GM19351 (cell line): ENCODE data around the gene ATXN7L1.
"Not testable (repeated sequence)": the region's sequence is repeated elsewhere in the genome, so short reads cannot be mapped to it uniquely, and the experiment has no call there.

ENCODE experiments used
- ATAC-seq: cut with Tn5 transposase; IDR thresholded peaks from one replicate; pipeline ENCODE4 v1.9.1; 2021; ENCODE audit warnings: mild to moderate bottlenecking, moderate library complexity; ENCODE audit not compliant: unreplicated experiment

ATXN7L1 gene

DNA sequence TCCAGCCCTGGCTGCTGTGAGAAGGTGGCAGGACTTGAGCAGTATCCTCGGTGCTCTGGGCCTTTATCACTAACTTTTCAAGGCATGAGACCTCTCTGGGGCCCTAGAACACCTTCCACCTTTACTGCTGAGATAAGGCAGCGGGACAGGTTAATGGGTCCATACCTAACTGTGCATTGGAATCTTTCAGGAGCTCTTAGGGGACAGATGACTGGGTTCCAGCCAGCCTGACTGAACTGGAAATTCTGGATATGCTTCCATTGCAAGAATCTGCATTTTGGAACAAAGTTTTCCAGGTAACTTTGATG, 73.0 kb downstream of the ATXN7L1 start:
- no peak for ATAC-seq

DNA sequence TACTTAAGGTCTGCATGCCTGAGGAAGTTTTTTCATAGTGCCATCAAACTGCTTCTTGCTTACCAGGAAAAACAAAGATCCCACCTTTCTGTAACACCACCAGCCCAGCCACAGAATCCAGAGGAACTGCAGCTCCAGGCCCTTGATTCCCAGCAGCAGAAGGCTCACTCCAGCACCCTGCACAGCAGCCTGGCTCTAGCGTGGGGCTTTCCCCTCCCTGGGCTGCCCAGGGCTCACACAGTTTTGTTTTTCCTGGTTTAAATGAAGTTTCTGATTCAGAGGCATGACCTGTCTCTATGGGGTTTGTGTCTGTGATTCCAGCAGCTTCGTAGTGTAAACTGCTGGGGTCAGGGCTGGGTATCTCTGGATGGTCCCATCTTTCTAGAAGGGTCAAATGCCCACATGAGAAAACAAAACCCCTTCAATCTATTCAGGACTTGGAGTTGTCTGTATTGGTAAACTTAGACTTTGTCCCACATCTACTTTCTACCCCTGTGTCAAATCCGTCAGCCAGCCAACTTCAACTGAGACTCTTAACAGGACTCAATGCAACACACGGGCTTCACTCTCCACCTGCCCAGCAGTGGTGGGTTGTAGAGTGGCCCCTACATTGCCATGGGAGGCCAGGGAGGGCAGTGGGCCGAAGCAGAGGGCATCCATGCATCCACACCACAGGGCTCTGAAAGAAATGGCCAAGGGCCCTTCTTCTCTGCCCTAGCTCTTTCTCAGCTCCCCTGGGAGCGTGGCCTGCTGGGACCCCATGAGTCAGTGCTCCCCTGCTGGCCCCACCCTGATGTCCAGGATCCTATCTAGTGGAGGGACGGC, 73.6 kb downstream of the ATXN7L1 start:
- no peak for ATAC-seq

DNA sequence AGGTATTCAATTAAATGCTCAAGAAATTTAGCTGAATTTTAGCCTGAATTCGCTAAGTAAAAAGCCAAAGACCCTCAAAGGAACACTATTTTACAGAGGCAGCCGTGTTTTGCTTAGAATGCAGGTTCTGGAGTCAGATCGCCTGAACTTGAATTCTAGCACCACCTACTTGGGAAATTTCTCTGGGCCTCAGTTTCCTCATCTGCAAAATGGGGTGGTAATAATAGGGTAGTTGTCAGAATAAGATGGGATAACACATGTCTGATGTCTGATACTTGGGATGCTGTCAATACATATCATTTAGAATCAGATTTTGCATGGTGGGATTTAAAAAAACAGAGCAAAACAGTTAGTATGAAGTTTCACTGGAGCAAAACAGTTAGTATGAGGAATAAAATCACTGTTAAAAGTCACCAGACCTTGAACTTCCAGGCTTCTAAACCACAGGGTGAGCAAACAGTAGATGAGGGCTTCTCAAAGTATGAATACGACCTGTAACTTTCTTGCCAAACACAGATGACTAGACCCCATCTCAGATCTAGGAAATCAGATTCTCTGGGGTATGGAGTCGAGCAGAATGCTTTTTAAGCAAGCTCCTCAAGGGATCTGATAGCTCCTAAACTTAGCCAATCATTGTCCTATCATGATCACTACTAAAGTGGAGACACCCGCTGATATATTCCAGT, 75.4 kb downstream of the ATXN7L1 start:
- ATAC-seq = no peak

DNA sequence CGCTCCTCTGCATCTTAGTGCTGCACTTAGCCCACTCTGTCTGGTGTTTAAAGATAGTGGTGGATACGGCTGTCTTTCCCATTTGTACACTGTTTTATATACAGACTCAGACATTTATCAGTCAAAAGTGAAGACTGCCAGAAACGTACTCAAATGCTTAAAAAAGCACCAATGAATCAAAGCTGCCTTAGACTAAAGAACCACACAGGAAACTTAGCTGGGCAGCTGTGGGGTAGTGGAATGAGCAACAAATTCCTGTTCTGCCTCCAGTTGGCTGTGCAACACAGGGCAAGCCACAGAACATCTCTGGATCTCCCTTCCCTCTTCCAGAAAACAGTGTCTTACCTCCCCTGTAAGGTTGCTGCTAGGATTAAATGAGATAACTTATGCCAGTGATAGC, 76.0 kb downstream of the ATXN7L1 start:
- ATAC-seq = no peak

DNA sequence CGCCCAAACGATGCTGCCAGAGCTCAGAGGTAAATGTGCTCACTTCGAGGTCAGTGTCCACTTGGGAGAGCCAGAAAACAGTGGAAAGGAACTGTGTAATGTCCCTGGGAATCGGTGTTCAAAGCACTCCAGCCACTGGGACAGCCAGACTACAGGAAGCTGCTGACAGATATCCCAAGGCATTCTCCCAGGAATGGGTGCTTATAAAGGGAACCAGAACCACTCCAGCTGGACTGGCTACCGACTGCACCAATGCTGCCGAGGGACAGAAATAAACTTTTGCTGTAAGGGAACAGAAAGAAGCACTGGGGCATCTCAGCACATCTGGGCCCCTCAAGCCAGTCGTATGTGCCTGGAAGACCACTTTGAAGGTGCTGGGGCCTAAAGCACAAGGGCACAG, 76.7 kb downstream of the ATXN7L1 start:
- ATAC-seq = no peak

DNA sequence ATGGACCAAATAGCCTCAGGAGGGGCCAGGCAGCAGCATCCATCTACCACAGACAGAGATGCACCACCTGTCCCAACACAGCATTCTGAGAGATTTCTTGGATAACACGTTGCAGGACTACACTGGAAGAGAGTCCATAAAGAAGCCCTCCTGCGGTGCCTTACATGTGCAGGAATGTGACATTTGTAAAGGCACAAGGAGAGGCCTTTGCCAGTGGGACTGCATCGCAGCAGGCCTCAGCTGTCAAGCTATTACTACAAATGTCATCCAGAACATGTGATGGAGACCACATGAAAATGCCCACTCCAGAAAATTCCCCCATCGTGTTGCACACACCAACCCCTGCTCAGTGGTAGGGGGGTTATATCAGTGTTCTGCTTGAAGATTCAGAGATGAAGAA, 77.4 kb downstream of the ATXN7L1 start:
- ATAC-seq = no peak

DNA sequence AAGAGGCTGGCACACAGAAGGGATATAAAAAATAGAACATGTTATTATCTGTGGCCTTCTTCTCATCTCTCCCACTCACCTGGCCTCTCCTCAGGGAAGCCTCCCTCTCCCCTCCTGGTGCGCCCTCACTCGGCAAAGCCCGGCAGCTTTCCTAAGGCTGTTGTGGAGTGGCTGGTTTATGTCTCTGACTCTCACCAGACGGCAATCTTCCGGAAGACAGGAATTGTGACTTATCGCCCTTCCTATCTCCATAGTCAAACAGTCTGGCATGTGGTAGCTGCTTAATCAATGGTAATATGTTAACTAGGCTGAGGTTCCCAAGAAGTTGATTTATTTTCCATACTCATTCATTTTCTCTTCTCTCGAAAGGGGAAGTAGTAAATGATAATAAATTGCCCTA, 78.7 kb downstream of the ATXN7L1 start:
- no peak for ATAC-seq

DNA sequence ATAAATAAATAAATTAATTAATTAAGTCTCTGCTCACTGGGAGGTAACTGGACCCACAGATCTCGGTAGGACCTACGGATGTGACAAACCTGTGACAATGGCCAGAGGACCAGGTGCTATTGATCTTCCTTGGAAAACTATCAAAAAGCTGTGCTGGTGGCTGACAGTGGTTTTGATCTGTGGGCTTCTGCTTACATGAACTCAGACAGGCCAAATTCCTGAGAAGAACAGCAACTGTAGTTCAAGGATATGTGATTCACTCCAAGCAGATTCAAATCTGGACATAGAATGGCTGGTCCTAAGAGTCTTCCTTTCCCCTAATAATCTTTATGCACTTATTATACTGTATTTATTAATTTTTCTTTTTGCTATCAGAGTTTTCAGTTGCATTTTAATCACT, 80.0 kb downstream of the ATXN7L1 start:
- no peak for ATAC-seq

DNA sequence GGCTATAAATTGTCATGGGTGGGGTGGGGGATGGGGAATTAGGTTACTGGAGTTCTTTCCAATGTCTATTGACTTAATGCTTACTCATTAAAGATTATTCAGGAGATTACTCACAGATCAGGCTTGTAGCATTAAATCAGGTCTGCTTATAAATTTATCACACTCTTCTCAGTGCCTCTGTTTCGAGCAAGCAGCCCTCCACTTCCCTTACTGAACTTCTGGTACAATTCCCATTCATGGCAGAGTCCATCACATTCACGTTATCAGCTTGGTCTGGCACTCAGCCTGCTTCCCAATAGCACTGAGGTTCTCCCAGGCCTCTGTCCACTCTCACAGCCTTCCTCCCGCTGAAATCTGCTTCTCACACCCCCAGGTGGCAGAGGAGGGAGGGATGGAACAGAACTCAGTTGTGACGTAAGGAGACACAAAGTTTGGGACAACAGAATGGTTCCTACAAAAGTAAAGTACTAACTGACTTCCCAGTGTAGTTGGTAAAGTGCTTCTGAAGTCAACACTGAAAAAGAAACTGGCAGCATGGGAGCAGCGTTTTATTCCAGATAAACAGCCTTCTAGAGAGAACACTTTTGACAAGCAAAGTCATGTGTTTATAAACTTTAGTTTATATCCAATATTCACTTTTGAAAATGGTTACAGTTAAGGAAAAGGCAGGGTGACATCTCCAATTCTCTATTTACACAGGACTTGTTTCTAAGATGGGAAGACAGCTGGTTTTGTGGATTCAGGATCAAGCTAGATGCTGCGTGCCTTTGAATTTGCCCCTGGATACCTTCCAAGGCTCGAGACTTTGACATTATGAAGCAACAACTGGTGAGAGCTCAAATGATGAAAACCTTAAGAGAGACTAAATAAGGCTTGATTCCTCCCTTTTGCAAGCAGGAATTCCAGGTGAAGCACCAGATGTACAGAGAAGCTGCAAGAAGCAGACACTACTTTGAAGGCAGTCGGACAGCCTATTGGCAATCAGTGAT, 81.4 kb downstream of the ATXN7L1 start:
- ATAC-seq = no peak

DNA sequence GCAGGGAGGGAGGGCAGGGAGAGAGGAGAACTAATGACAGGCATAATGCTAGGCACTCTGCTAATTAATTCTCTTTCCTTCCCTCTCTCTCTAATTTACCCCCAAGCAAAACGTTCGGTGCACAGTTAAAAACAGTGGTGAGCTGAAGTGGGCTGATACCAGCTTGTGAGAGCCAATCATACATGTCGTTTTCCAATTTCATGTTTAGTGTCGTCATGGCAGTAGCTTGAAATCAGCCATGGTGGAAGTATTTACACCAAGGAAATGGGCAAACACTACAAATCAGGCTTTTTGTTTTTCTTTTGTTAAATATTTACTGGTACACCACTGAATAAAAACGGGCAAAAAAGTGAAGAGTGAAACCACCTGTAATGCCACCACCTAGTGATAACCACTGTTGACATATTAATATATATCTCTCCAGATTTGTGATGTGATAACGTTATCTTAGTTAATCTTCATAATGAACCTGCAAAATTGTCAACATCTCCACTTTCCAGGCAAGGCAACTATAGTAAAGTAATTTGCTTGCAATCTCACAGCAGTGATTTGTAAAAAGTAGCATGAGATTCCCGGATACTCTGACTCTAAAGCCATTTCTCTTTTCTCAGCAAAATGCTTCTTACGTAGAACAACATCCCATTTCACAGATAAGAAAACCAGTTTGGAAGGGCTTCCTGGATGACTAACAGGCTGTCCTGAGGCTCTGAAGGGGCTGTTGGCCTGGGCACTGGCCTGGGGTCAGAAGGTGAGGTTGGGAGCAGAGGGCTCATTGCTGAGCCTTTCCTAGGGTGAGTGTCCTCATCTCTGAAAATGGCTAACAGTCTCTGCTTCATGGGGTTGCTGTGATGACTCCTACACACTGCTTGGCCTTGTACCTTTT, 83.7 kb downstream of the ATXN7L1 start:
- ATAC-seq = no peak

DNA sequence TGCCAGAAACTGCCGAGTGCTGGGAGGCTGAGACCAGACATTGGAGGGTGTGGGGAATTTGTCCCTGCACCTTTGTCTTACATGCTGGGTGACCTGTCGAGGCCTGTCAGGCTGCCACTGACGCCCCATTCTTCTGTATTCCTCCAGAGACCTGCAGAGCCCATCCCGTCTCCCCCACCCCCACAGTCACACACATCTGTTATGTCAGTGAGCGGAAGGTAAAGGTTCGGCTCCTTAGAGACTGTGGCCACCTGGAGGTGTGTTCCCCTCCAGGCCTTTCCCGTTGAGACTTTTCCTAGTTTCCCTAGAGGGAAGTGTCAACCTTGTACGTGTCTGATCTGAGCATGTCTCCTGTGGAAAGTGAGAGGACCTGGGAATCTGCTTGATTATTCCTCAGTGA, 84.5 kb downstream of the ATXN7L1 start:
- no peak for ATAC-seq

DNA sequence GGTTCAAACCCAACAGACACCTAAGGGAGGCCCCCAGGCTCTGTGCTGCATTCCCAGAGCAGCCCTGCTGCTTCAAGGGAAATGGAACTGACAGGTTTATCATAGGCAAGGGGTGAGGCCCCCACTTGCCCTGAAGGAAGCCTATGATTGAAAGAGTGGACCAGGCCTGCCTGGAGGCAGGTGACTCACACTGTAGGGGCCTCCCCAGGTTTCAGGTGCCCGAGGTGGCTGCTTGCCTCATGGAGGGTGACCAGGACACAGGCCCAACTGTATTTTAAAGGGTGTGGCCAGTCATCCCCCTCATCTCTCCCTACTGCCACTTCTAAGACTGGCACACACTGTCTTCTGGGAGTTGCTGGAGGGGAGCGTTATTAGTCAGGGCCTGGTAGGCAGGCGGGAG, 85.4 kb downstream of the ATXN7L1 start:
- no peak for ATAC-seq

DNA sequence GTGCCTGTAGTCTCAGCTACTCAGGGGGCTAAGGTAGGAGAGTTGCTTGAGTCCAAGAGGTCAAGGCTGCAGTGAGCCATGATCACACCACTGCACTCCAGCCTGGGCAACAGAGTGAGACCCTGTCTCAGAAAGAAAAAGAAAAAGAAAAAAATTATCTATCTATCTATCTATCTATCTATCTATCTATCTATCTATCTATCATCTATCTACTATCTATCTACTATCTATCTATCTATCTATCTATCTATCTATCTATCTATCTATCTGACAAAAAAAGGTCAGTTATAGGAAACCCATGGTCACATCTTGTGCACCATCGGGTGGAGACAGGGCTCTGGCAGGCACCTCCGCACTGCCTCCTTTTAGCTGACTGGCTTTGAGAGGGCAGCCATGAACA, 85.9 kb downstream of the ATXN7L1 start:
- not testable (repeated sequence) for ATAC-seq

DNA sequence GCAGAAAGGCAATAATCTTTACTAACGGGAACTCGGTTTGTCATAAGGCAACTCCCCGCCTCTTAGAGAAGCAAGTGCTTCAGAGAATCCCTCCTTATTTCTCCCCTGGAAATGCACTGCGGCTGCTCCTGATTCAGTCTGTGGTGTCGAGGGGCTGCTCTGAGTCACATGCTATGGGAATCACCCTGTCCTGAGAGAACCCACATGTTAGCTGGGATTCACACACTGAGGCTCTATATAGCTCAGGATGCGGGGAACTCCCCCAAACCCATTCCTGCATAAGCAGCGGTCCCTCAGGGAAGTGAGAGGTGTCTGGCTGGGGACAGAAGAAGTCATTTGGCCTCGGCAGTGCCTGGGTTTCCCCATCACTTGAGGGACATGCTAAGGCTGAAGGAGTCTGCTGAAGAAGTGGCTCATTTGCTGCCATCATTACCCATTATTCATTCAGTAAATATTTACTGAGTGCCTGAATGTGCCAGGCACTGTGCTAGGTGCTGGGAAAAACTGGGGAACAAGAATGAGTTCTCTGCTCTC, 87.5 kb downstream of the ATXN7L1 start:
- no peak for ATAC-seq

DNA sequence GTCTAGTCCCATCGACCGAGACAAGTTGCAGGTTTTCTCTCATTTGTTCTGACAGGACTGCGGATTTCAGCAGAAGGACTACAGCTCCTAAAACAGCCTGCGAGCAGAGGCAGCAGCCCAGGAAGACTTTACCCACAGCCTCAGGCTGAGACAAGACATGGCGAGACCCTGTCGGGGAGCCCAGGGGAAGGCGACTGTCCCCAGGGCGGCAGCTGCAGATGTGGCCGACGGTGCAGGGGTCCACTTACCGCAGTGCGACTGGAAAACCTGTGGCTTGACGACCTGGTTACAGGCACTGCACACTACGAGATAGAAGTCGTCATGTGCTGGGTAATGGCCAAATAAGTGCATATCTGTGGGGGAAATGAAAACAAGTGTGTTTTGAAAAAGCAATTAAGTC, 88.0 kb downstream of the ATXN7L1 start:
- ATAC-seq = no peak

DNA sequence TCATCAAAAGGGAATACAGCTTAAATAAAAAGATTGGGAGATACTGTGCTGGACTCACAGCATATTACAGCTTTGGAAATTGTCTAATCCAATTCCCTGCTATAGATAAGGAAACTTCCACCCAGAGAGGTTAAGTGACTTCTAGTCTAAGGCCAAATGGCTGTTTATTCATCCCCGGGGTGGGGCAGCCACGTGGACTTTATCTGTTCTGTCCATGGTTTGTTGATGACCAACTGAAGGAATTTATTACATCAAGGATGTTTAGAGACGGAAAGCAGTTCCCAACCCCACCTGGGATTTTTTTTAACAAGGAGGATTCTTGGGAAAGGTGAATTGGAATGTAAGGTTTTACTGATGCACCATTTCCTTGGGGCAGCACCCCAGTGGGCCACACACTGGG, 88.6 kb downstream of the ATXN7L1 start:
- ATAC-seq = no peak

DNA sequence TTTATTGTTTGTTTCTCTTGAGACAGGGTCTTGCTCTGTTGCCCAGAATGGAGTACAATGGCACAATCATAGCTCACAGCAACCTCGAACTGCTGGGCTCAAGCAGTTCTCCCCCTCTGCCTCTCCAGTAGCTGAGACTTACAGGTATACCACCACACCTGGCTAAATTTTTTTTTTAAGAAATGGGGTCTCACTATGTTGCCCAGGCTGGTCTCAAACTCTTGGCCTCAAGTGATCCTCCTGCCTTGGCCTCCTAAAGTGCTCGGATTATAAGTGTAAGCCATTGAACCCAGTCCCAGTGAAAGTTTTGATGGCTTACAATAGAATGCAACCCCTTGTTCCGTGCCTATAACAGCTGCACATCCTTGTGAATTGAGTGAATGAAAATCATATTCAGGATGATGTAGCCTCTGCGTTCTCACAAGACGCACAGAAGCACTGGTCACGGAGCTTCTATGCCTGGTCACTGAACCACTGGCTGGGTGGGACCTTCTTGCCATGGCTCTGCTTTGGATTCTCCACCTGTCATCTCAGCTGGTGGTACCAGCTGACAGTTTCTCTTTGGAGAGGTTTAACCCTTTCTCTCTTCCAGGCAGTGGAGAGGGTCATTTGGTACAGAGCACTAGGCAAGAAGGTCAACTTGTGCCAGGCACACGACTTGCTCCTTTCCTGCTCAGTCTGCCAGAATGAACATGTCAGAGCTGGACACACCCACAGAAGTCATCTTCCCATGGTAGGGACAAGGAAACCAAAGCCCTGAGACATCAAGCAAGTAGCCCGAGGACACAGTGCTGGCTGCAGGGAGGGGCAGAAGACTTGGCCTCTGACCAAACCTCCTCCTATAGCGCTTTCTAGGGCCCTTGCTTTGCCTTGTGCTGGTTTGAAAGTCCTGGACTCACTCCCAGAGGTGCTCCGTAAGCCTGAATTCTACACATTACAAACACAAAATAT, 89.6 kb downstream of the ATXN7L1 start:
- no peak for ATAC-seq

DNA sequence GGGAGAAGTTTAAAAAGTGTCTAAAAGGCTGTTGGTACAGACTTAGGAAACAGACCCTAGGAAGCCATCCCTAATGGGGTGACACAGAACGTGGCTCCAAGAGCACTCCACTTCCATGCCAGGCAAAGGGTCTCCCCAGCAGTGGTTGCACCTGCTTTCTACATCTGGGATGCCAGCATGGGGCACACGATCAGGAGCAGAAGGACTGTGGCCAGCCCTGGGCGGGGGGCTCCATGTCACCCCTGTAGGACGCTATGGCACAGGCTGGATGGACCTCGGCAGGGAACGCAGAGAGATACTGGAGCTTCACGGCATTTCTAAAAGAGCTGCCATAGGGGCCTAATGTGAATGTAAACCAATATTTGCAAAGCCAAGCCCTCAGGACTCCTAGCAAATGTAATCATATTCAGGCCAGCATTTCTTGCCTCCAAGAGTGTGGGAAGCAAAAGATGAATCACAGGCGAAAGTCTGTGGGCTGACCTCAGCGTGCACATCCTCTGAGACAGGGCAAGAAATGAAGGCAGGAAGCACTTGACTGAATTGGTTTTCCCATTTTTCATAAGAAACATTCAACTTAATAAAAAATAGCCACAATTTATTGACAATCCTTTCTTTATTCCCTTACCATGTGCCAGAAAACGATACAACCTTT, 93.9 kb downstream of the ATXN7L1 start:
- no peak for ATAC-seq
